ENCODE results near the gene CDCA8. TPM values are rescaled to one million over a fixed set of nuclear protein-coding genes. Genes with fewer than 3 reads are reported as not detected.

Gene CDCA8
- total and polyA plus RNA-seq, 9 of the 15 experiments (the other 6 are each of a cell fraction or from before 2014, with no cell fraction given), result 26.4 to 148 (median 81.8) TPM

DNA sequence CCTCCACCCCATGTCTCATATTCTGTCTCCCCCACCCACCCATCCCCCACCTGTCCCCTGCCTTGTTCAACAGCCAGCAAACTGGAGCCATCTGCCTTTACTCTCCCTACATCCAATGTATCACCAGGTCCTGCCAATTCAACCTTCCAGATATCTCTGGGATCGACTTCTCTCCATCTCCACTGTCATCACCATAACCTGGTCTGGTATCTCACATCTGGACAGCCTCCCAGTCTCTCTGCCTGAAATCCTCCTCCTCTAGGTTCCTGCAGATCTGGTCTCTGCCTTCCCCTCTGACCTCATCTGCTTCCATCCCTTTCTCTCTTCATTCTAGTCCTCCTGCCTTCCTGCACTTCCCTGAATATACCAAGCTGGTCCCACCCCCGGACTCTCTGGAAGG lies 22.2 kb upstream of the CDCA8 start (continued):
- TF ChIP-seq, protein P1, sequence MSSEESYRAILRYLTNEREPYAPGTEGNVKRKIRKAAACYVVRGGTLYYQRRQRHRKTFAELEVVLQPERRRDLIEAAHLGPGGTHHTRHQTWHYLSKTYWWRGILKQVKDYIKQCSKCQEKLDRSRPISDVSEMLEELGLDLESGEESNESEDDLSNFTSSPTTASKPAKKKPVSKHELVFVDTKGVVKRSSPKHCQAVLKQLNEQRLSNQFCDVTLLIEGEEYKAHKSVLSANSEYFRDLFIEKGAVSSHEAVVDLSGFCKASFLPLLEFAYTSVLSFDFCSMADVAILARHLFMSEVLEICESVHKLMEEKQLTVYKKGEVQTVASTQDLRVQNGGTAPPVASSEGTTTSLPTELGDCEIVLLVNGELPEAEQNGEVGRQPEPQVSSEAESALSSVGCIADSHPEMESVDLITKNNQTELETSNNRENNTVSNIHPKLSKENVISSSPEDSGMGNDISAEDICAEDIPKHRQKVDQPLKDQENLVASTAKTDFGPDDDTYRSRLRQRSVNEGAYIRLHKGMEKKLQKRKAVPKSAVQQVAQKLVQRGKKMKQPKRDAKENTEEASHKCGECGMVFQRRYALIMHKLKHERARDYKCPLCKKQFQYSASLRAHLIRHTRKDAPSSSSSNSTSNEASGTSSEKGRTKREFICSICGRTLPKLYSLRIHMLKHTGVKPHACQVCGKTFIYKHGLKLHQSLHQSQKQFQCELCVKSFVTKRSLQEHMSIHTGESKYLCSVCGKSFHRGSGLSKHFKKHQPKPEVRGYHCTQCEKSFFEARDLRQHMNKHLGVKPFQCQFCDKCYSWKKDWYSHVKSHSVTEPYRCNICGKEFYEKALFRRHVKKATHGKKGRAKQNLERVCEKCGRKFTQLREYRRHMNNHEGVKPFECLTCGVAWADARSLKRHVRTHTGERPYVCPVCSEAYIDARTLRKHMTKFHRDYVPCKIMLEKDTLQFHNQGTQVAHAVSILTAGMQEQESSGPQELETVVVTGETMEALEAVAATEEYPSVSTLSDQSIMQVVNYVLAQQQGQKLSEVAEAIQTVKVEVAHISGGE (CRISPR knock-in tag; IDR thresholded peaks at IDR 0.05), result no peak

DNA sequence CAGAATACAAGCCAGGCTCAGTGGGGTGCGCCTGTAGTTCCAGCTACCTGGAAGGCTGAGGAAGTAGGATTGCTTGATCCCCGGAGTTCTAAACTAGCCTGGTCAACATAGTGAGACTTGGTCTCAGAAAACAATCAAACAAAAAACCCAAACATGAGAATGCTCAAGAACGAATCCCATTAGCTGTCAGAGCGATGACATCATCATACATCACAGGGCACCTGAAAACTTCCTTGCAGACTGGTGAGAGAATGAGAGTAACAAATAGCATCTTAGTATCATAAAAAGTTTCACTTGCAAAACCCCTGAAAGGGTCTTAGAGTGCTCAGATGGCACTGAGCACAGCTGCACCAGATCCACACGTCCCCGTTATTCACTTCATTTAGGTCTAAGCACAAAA lies 21.1 kb upstream of the CDCA8 start:
- no peaks in the 10 kb centered on the region; a peak in 1 of 5 replicates for H3K4me1 ChIP-seq (replicated peaks in 1 of 2; ENCODE audit: control insufficient read depth in 2 of 2, insufficient read depth in 2 of 2, low read length in 2 of 2)
- H4K20me1 ChIP-seq (replicated peaks; ENCODE audit: control insufficient read depth, insufficient read depth, low read length), result peaks cover 3% of the 10 kb centered on the region; the same call in 1 of the 2 replicates
- H3K79me2 ChIP-seq (ENCODE audit: control insufficient read depth, insufficient read depth, low read length), result no peaks in the 10 kb centered on the region
- H2AFZ ChIP-seq (ENCODE audit: low read depth, low read length), result no peak overlapping the region
- in situ Hi-C loops (cut with MboI) (no loop called here), intact Hi-C loops (cut with micrococcal nuclease) (no loop called here)
- no peak for DNase-seq (ENCODE audit: extremely low read depth in 1 of 4, low spot score in 3 of 4)
- 2% methylated on average over 6 of the region's 6 CpGs for WGBS (ENCODE audit: insufficient coverage, low coverage, missing lambda C conversion rate)
- BruUV-seq (replicated peaks), result no TSS peak
- no peaks in the 10 kb centered on the region for H3K9me1 ChIP-seq (ENCODE audit: control insufficient read depth, insufficient read depth, low read length)
- FAIRE-seq, result no peak
- H3K9me3 ChIP-seq (replicated peaks; ENCODE audit: control insufficient read depth, insufficient read depth, low read depth, low read length), result no peaks in the 10 kb centered on the region
- POLR2A ChIA-PET, result interaction anchor here (0.6 kb wide), 1 partner anchor 114 kb away, joined by 3 read pairs; the partner anchor contains the start of gene DNALI1
- no peak overlapping the region for H3K4me3 ChIP-seq
- no peak for ATAC-seq
- no peaks in the 10 kb centered on the region for H3K36me3 ChIP-seq (ENCODE audit: control insufficient read depth, insufficient read depth, low read length)
- no peak overlapping the region for H3K4me2 ChIP-seq (ENCODE audit: insufficient read depth, low read length)
- H3K27ac ChIP-seq (ENCODE audit: extremely low read depth, low read depth, low read length), result no peak overlapping the region
- TF ChIP-seq, protein P2, sequence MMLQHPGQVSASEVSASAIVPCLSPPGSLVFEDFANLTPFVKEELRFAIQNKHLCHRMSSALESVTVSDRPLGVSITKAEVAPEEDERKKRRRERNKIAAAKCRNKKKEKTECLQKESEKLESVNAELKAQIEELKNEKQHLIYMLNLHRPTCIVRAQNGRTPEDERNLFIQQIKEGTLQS (IDR thresholded peaks at IDR 0.05), result peak; percentile 86
- TF ChIP-seq, protein P2 (CRISPR knock-in tag; conservative IDR thresholded peaks at IDR 0.05), result no peak
- TF ChIP-seq, protein P3, sequence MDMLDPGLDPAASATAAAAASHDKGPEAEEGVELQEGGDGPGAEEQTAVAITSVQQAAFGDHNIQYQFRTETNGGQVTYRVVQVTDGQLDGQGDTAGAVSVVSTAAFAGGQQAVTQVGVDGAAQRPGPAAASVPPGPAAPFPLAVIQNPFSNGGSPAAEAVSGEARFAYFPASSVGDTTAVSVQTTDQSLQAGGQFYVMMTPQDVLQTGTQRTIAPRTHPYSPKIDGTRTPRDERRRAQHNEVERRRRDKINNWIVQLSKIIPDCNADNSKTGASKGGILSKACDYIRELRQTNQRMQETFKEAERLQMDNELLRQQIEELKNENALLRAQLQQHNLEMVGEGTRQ (CRISPR knock-in tag; IDR thresholded peaks at IDR 0.05), result no peak
- TF ChIP-seq ATF7 (IDR thresholded peaks at IDR 0.05) (peak; percentile 47; the same call in 1 of the 2 replicates), SMARCA5 (IDR thresholded peaks at IDR 0.05) (no peak)
- H3K9ac ChIP-seq (ENCODE audit: insufficient read depth in 1 of 2, low read depth in 2 of 2, low read length in 2 of 2), result no peak overlapping the region
- CTCF ChIA-PET (ENCODE audit: low intra/inter-chr PET ratio), result no interaction called here
- peaks cover 56 to 68% of the 10 kb centered on the region in 2 experiments for H3K27me3 ChIP-seq (ENCODE audit: control insufficient read depth in 2 of 2, insufficient read depth in 2 of 2, low read length in 2 of 2)

Data from K562 (cell line).